AG04450 (cell line): Measurements from ENCODE around the gene ADI1. TPM values are rescaled to one million over a fixed set of nuclear protein-coding genes. Genes with fewer than 3 reads are reported as not detected.

Experiments used
- CTCF ChIA-PET: fragments of 300-600, 350-600 bp; formaldehyde crosslinking; extraction: SDS; loops from one replicate; lab custom pipeline; 2022; ENCODE audit warnings: antibody characterized with exemption, inconsistent platforms; lab: Charles Lee
- POLR2A ChIA-PET: fragments of 350-600 bp; formaldehyde crosslinking; extraction: SDS; loops from one replicate; lab custom pipeline; 2021; ENCODE audit warnings: antibody characterized with exemption, inconsistent platforms; lab: Yijun Ruan, JAX
- DNase-seq: peaks from one replicate; pipeline ENCODE4 v3.0.0-alpha.2; 2011; ENCODE audit warnings: low read depth, low spot score
- H3K27ac ChIP-seq: one replicate; pipeline ENCODE4 v1.5.1; 2012; ENCODE audit warnings: low read depth, low read length, control low read depth
- H3K27me3 ChIP-seq: one replicate; pipeline ENCODE4 v1.6.0; 2012; ENCODE audit warnings: low read length; ENCODE audit not compliant: control insufficient read depth, insufficient read depth
- H3K4me3 ChIP-seq: 2 replicates; pipeline ENCODE4 v1.5.1; 2011; ENCODE audit warnings: mild to moderate bottlenecking, low read depth, low read length, control low read depth
- H3K9me3 ChIP-seq: 2 replicates; pipeline ENCODE4 v1.5.1; 2012; ENCODE audit warnings: low read length; ENCODE audit not compliant: control insufficient read depth, insufficient read depth
- CTCF ChIP-seq: IDR thresholded peaks from 2 replicates; pipeline ENCODE4 v1.5.1; 2011; ENCODE audit warnings: low read depth, low read length, control low read depth, inconsistent platforms
- polyA plus RNA-seq: library from polyadenylated mRNA; depleted of rRNA; stranded (reverse); fragments of >200 nt; gene quantifications from 2 replicates; pipeline ENCODE4 v1.2.3, GENCODE V29; 2011

The ADI1 gene
- polyA plus RNA-seq, 1 experiment: 71.4 TPM

DNA sequence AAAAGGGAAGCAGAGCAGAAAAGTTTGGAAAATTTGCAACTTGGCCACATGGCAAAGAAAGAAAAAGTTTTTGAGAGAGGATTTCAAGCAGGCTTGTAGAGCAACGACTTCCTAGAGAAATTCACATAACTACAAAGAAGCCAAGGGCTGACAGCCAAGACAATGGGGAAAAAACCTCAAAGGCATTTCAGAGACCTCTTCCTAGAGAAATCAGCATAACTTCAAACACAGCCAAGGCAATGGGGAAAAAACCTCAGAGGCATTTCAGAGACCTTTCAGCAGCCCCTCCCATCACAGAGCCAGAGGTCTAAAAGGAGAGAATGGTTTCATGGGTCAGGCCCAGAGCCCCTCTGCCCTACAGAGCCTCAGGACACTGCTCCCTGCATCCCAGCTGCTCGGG is 7.2 kb downstream of the ADI1 start:
- POLR2A ChIA-PET: no interaction called here
- DNase-seq: no peak

GRCh38 chr2:3505771-3506170 is 13.6 kb downstream of the ADI1 start:
- H3K9me3 ChIP-seq: no peaks in the 10 kb centered on the region; the same call in 1 of the 2 replicates
- no peak for TF ChIP-seq CTCF
- no peak overlapping the region for H3K27ac ChIP-seq
- no peak for DNase-seq
- H3K4me3 ChIP-seq: no peak overlapping the region
- no peaks in the 10 kb centered on the region for H3K27me3 ChIP-seq
- CTCF ChIA-PET: interaction anchor here (1.0 to 1.8 kb wide), 2 partner anchors 43 to 82 kb away, joined by 3 to 4 read pairs; no protein-coding TSS in a partner anchor
- POLR2A ChIA-PET: interaction anchor here (0.6 to 0.7 kb wide), 3 partner anchors 11 to 810 kb away, joined by 3 to 11 read pairs (median 6); no protein-coding TSS in a partner anchor

More for the DNA sequence above, 7.2 kb downstream of the ADI1 start:
- Histone ChIP-seq H3K27me3 (no peaks in the 10 kb centered on the region), H3K27ac (no peak overlapping the region), H3K9me3 (no peaks in the 10 kb centered on the region), H3K4me3 (no peak overlapping the region)
- CTCF ChIA-PET: no interaction called here
- TF ChIP-seq CTCF: no peak

GRCh38 chr2:3504741-3505140 is 14.6 kb downstream of the ADI1 start:
- POLR2A ChIA-PET: no interaction called here
- no peak for TF ChIP-seq CTCF
- CTCF ChIA-PET: interaction anchor here (1.8 to 1.9 kb wide), 2 partner anchors 42 to 81 kb away, joined by 4 to 5 read pairs; no protein-coding TSS in a partner anchor

GRCh38 chr2:3503483-3503882 is 15.8 kb downstream of the ADI1 start:
- Histone ChIP-seq H3K4me3 (no peak overlapping the region), H3K9me3 (no peaks in the 10 kb centered on the region; the same call in 1 of the 2 replicates), H3K27ac (no peak overlapping the region), H3K27me3 (no peaks in the 10 kb centered on the region)
- DNase-seq: no peak
- POLR2A ChIA-PET: no interaction called here
- CTCF ChIA-PET: interaction anchor here (1.9 kb wide), 1 partner anchor 80 kb away, joined by 5 read pairs; no protein-coding TSS in a partner anchor
- no peak for TF ChIP-seq CTCF

More at GRCh38 chr2:3504741-3505140, 14.6 kb downstream of the ADI1 start:
- no peaks in the 10 kb centered on the region; the same call in 1 of the 2 replicates for H3K9me3 ChIP-seq
- no peak overlapping the region for H3K27ac ChIP-seq
- no peak for DNase-seq
- no peaks in the 10 kb centered on the region for H3K27me3 ChIP-seq
- H3K4me3 ChIP-seq: no peak overlapping the region

DNA sequence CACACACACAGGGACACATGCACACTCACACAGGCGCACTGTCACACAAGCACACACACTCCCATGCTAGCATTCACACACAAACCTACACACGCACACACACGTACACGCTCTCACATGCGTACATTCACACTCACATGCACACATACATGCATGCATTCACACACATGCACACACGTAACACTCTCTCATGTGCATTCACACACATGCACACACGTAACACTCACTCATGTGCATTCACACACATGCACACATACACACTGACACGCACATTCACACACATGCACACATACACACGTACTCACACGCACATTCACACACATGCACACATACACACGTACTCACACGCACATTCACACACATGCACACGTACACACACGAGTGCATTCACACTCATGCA is 16.3 kb downstream of the ADI1 start:
- ChIA-PET POLR2A (no interaction called here), CTCF (no interaction called here)
- H3K4me3 ChIP-seq: no peak overlapping the region
- no peaks in the 10 kb centered on the region; the same call in 1 of the 2 replicates for H3K9me3 ChIP-seq
- H3K27ac ChIP-seq: no peak overlapping the region
- TF ChIP-seq CTCF: no peak
- no peak for DNase-seq
- no peaks in the 10 kb centered on the region for H3K27me3 ChIP-seq
